HUES6 (cell line): ENCODE data around the gene STIM2.

Experiments used
- H3K27ac ChIP-seq: 2 replicates; pipeline ENCODE4 v1.7.0; 2013; ENCODE audit warnings: low read depth, mild to moderate bottlenecking, low read length, inconsistent platforms
- H3K27me3 ChIP-seq: 2 replicates; pipeline ENCODE4 v1.6.1; 2013; ENCODE audit warnings: low read length; ENCODE audit not compliant: control insufficient read depth, insufficient read depth
- H3K36me3 ChIP-seq: 2 replicates; pipeline ENCODE4 v1.6.1; 2013; ENCODE audit warnings: low read length; ENCODE audit not compliant: control insufficient read depth, insufficient read depth
- H3K4me1 ChIP-seq: 2 replicates; pipeline ENCODE4 v1.6.1; 2013; ENCODE audit warnings: low read length; ENCODE audit not compliant: control insufficient read depth, insufficient read depth
- H3K4me3 ChIP-seq: 2 replicates; pipeline ENCODE4 v1.5.1; 2013; ENCODE audit warnings: low read depth, low read length
- H3K9ac ChIP-seq: one replicate; pipeline ENCODE4 v1.6.1; 2013; ENCODE audit warnings: mild to moderate bottlenecking, low read length
- H3K9me3 ChIP-seq: 2 replicates; pipeline ENCODE4 v1.6.1; 2013; ENCODE audit warnings: low read depth, low read length; ENCODE audit not compliant: control insufficient read depth, insufficient read depth

The STIM2 gene

DNA sequence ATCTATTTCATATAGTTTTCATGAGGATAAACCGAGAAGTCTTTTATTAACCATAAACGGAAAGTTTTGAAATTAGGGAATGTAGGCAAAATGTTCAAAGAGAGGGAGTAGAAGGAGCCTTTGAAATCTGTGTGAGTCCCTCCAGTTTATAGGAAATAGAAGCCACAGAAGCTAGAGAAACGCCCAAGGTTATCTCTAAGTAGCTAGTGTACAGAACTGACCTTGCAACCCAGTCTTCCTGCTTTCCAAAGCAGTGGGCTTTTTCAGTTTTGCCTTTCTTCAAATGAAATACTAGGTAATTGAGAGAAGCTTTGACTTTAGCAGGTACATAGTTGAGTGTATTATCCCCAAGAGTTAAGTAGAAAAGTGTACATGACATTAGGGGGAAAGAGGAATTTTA lies 39.4 kb downstream of the STIM2 start:
- peaks cover 15% of the 10 kb centered on the region for H3K4me1 ChIP-seq
- H3K27ac ChIP-seq: no peak overlapping the region
- no peak overlapping the region for H3K9ac ChIP-seq
- no peaks in the 10 kb centered on the region for H3K9me3 ChIP-seq
- H3K27me3 ChIP-seq: no peaks in the 10 kb centered on the region
- no peaks in the 10 kb centered on the region for H3K36me3 ChIP-seq
- no peak overlapping the region for H3K4me3 ChIP-seq

DNA sequence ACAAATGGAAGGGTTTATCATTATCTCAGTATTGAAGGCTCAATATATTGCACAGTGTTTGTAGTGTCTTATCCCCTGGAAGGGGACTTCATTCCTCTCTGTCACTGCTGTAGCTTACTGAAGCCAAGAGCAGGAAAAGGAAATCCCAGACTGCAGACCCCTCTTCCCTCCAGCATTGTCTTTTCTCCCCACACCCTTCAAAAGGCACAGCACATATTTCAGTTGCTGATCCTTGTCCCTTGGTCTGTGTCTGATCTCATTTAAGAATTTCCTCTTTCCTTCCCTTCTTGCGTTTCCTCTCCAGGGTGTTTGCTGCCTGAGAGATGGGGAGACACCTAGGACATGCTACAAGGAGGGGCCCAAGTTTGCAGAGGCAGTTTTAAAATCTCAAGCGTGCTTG lies 40.1 kb downstream of the STIM2 start:
- H3K27ac ChIP-seq: no peak overlapping the region
- no peak overlapping the region for H3K4me3 ChIP-seq
- H3K27me3 ChIP-seq: no peaks in the 10 kb centered on the region
- no peak overlapping the region for H3K9ac ChIP-seq
- H3K9me3 ChIP-seq: no peaks in the 10 kb centered on the region
- no peaks in the 10 kb centered on the region for H3K36me3 ChIP-seq
- peaks cover 18% of the 10 kb centered on the region for H3K4me1 ChIP-seq

DNA sequence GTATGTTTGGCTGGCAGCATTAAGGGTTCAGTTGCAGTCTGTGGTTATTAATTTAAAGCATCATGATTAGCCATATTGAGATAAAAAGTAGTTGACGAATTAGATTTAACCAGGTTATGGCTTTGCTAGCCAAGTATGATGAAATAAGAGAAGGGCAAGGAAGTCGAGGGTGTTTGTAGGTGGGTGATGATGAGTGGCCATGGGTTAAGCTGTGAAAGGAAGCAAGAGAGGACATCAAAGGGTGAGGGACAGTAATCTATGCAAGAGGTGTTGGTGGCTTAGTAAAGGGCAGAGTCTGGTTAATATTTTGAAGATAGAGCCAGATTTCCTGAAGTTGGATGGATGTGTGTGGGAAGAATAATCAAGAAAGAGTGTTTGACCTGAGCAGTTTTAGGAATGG lies 44.5 kb downstream of the STIM2 start:
- H3K36me3 ChIP-seq: no peaks in the 10 kb centered on the region
- no peaks in the 10 kb centered on the region for H3K27me3 ChIP-seq
- H3K9ac ChIP-seq: no peak overlapping the region
- H3K9me3 ChIP-seq: no peaks in the 10 kb centered on the region
- peaks cover 25% of the 10 kb centered on the region for H3K4me1 ChIP-seq
- H3K27ac ChIP-seq: no peak overlapping the region
- no peak overlapping the region for H3K4me3 ChIP-seq

DNA sequence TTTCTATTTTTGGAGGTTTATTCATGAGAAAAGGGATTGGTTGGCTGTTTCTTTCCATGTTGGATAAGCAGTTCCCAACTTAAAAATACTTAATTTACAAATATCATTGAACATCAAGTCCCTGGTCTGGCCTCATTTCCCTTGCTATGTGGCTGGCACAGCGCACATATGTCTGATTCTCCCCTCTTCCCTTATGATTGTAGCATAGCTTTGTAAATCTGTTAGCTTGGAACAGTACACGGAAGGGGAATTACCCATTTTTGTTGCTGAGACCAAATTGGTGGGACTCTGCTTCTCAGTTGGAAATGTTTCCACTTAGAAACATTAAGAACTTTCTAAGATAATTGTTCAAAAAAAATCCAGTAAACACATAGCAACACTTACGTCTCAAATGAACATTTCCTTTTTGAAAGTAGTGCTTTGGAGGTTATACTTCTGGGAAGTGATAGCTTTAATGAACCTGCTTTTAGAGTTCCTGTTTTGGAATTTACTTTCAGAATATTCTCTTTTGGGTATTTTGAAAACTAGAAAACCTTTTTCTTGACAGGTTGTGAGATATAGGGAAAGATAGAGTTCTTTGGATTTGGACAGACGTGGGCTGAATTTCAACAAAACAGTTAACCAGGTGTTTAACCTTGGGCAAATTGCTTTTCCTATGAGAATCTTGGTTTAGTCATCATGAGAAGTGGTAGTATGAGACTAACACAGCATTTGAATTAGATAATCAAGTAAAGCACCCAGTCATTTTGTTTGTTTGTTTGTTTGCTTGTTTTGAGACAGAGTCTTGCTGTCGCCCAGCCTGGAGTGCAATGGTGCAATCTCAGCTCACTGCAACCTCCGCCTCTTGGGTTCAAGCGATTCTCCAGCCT lies 47.3 kb downstream of the STIM2 start:
- Histone ChIP-seq H3K9me3 (no peaks in the 10 kb centered on the region), H3K27ac (no peak overlapping the region), H3K36me3 (no peaks in the 10 kb centered on the region), H3K4me3 (no peak overlapping the region), H3K9ac (no peak overlapping the region), H3K27me3 (no peaks in the 10 kb centered on the region), H3K4me1 (peaks cover 42% of the 10 kb centered on the region)

DNA sequence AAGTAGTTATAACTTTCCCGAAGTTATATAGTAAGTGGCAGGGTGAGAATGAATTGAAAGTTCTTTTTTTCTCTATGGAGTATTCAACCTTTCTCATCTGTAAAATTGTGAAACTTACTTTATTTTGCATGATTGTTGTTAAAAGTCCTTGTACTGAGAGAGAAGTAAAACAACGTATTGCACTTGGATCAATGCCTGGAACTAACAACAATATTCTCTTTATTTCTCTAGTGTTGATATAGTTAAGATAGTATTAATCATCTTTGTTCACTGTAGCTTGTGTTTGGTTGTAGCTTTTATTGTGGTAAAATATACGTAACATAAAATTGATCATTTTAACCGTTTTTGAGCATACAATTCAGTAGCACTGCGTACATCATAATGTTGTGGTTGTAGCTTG lies 48.7 kb downstream of the STIM2 start:
- Histone ChIP-seq H3K4me1 (peaks cover 41% of the 10 kb centered on the region), H3K27me3 (no peaks in the 10 kb centered on the region), H3K36me3 (no peaks in the 10 kb centered on the region), H3K9ac (no peak overlapping the region), H3K4me3 (no peak overlapping the region), H3K27ac (no peak overlapping the region), H3K9me3 (no peaks in the 10 kb centered on the region)

DNA sequence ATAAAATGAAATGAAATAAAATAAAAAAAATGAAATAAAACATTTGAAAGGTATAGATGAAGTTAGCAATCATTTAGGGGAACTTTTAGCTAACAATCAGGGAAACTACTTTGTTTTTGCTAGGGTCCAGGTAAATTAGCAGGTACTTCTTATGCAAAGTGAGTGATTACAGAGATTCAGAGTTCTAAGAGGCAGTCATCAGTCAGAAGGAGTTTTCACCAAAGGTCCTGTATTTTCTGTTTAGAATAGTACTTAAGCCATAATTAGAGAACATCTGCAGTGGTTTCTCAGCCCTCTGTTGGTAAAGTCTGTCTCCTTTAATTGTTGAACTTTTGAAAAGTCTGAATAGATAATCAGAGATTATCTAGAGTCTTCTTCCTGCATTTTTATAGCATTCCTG lies 50.6 kb downstream of the STIM2 start:
- Histone ChIP-seq H3K27me3 (no peaks in the 10 kb centered on the region), H3K27ac (no peak overlapping the region), H3K4me3 (0 out of 2 replicates have a peak overlapping the region, but pooled peaks have one; percentile 27)

DNA sequence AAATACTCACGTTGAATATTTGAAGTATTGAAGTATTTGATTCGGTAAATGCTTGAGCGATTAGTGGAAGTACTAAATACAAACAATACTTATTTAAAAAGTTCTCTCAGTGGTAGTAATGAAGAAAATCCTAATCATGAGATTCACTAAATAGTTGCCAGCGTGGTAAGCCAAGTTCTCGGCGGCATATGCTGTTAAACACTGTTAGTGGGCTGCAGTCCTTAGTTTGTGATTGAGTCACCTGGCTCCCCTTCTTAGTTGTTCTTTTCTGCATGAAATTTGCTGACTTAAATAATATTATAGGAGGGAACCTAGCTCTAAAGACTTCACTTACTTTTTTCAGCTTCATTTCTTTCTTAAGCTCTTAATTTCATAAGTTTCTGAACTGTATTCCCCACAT lies 51.4 kb downstream of the STIM2 start:
- H3K4me1 ChIP-seq: peaks cover 31% of the 10 kb centered on the region
- no peaks in the 10 kb centered on the region for H3K36me3 ChIP-seq
- H3K9ac ChIP-seq: no peak overlapping the region
- H3K9me3 ChIP-seq: no peaks in the 10 kb centered on the region
- H3K4me3 ChIP-seq: no peak overlapping the region
- no peak overlapping the region for H3K27ac ChIP-seq
- H3K27me3 ChIP-seq: no peaks in the 10 kb centered on the region

More for the DNA sequence above, 50.6 kb downstream of the STIM2 start:
- Histone ChIP-seq H3K4me1 (peaks cover 31% of the 10 kb centered on the region), H3K9me3 (no peaks in the 10 kb centered on the region), H3K36me3 (no peaks in the 10 kb centered on the region), H3K9ac (no peak overlapping the region)

DNA sequence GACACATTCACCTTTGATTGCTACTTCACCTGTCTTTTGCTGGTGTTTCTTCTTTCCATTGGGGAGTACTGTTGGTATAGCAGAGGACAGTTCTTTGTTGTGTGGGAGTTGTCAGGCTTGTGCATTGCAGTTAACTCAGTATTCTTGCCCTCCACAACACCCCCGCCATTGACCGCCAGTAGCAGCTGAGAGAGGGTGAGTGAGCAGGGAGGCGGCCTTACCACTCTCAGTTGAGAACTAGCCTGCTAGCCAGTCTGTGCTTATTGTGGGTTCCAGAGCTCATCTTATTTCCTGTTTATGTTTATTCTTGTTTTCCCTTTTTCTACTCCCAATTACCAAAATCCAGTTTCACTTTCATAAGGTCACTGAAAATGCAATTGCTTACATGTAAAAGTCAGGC lies 52.2 kb downstream of the STIM2 start:
- no peak overlapping the region for H3K4me3 ChIP-seq
- no peaks in the 10 kb centered on the region for H3K27me3 ChIP-seq
- no peak overlapping the region for H3K27ac ChIP-seq
- peaks cover 28% of the 10 kb centered on the region for H3K4me1 ChIP-seq
- H3K9ac ChIP-seq: no peak overlapping the region
- H3K36me3 ChIP-seq: no peaks in the 10 kb centered on the region
- no peaks in the 10 kb centered on the region for H3K9me3 ChIP-seq

DNA sequence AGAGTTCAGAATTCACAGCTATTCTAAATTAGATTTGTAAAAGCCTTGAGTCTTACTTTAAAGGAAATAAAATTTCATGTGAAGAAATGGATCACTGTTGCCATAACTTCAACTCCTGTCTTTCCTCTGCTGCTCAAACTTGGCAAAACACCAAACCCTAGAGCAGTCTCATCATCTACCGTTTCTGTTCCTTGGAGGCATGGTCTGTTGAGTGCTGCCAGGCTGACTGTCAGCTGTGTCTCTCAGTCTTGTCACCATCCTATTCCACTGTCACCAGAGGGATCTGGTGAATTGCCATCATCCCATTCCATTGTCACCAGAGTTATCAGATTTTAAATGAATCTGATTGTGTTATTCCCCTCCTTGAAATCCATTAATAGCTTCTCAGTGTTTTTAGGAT lies 55.6 kb downstream of the STIM2 start:
- Histone ChIP-seq H3K27me3 (no peaks in the 10 kb centered on the region), H3K9ac (no peak overlapping the region), H3K27ac (no peak overlapping the region), H3K9me3 (no peaks in the 10 kb centered on the region), H3K36me3 (peaks cover 5% of the 10 kb centered on the region; the same call in 1 of the 2 replicates), H3K4me1 (peaks cover 18% of the 10 kb centered on the region), H3K4me3 (no peak overlapping the region)

DNA sequence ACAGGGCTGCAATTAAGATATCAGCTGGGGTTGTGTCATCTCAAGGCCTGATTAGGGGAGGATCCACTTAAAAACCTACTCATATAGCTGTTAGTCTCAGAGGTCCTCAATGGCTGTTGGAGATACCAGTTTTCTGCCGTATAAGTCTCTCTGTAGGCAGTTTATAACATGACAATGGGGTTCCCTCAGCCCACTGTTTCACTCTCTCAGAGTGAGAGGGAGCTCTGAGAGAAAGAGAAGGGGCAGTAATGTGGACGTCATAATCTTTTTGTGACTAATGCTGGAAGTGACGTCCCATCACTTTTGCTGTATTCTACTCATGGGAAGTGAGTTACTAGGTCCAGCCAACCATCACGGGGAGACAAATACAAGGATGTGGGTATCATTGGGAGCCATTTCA lies 70.3 kb downstream of the STIM2 start:
- no peaks in the 10 kb centered on the region for H3K36me3 ChIP-seq
- H3K9ac ChIP-seq: no peak overlapping the region

DNA sequence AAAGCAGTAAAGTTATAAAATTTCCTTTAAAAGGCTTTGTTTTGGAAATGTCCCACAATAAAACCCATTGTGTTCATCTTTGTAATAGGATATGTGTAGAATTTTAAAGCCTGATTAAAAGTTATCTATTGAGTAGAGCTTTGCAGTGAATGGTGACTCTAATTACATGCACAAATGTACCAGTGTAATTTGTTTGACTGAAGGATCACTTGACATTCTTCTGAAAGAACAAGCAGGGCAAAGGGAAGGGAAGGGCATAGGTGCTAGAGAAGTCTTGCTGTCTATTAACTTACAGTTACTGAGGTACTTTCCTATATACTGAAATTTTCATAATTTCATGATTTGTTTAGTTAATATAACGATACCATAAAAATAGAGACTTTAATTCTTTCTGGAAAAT lies 70.8 kb downstream of the STIM2 start:
- H3K36me3 ChIP-seq: no peaks in the 10 kb centered on the region
- no peaks in the 10 kb centered on the region for H3K27me3 ChIP-seq

More for the DNA sequence above, 70.3 kb downstream of the STIM2 start:
- Histone ChIP-seq H3K4me1 (no peaks in the 10 kb centered on the region), H3K27me3 (no peaks in the 10 kb centered on the region), H3K27ac (no peak overlapping the region), H3K9me3 (no peaks in the 10 kb centered on the region), H3K4me3 (no peak overlapping the region)

More for the DNA sequence above, 70.8 kb downstream of the STIM2 start:
- Histone ChIP-seq H3K4me3 (no peak overlapping the region), H3K9me3 (no peaks in the 10 kb centered on the region), H3K9ac (no peak overlapping the region), H3K4me1 (peaks cover 4% of the 10 kb centered on the region; the same call in 1 of the 2 replicates), H3K27ac (no peak overlapping the region)
